CD14-positive monocyte (primary cell): Measurements from ENCODE around the gene SRCIN1. TPM values are rescaled to one million over a fixed set of nuclear protein-coding genes. Genes with fewer than 3 reads are reported as not detected.

Experiments
- DNase-seq, 3 donors: peaks; one replicate each; pipeline ENCODE4 v3.0.0-alpha.2; 2011 to 2022
- H2AFZ ChIP-seq: 2 replicates; pipeline ENCODE4 v1.6.0; 2012; ENCODE audit warnings: mild to moderate bottlenecking, low read depth, low read length, inconsistent platforms; ENCODE audit not compliant: insufficient read depth, poor library complexity, severe bottlenecking
- H3K27ac ChIP-seq, 2 donors: 1 replicate in 1 of 2; 2 replicates in 1 of 2; pipeline ENCODE4 v1.5.1; 2012 to 2013; ENCODE audit warnings: low read length in 2 of 2, control low read depth in 1 of 2, inconsistent platforms in 1 of 2, low read depth in 1 of 2, mild to moderate bottlenecking in 1 of 2
- H3K27me3 ChIP-seq, 2 donors: one replicate each; pipeline versions ENCODE4 v1.6.0 to v1.6.1; 2011 to 2013; ENCODE audit warnings: low read length in 2 of 2; ENCODE audit not compliant: control insufficient read depth in 2 of 2, insufficient read depth in 2 of 2
- H3K36me3 ChIP-seq, 2 donors: replicated peaks in 1 of 2; 1 replicate in 1 of 2; 2 replicates in 1 of 2; pipeline versions ENCODE4 v1.5.1 to v1.6.1; 2012 to 2013; ENCODE audit warnings: low read length in 2 of 2, control low read depth in 1 of 2, inconsistent platforms in 1 of 2, mild to moderate bottlenecking in 1 of 2; ENCODE audit not compliant: insufficient read depth in 2 of 2, control insufficient read depth in 1 of 2
- H3K4me1 ChIP-seq, 2 donors: 1 replicate in 1 of 2; 2 replicates in 1 of 2; pipeline versions ENCODE4 v1.5.1 to v1.6.1; 2012 to 2013; ENCODE audit warnings: low read length in 2 of 2, control low read depth in 1 of 2, inconsistent platforms in 1 of 2, mild to moderate bottlenecking in 1 of 2, moderate library complexity in 1 of 2; ENCODE audit not compliant: insufficient read depth in 2 of 2, control insufficient read depth in 1 of 2
- H3K4me2 ChIP-seq: replicated peaks from 2 replicates; pipeline ENCODE3; 2012; ENCODE audit warnings: low read length, moderate library complexity, mild to moderate bottlenecking; ENCODE audit not compliant: poor library complexity, severe bottlenecking; ENCODE audit errors: extremely low read depth
- H3K4me3 ChIP-seq, 3 experiments: fragments of 200-600 bp in 1 of 3; sonication (generic) in 1 of 3; replicated peaks in 1 of 3; 1 replicate in 2 of 3; 2 replicates in 1 of 3; pipeline ENCODE4 v1.5.1; 2011 to 2013; ENCODE audit warnings: low read length in 3 of 3, mild to moderate bottlenecking in 3 of 3, control low read depth in 2 of 3, low read depth in 2 of 3, inconsistent platforms in 1 of 3, moderate library complexity in 1 of 3
- H3K79me2 ChIP-seq: 2 replicates; pipeline ENCODE4 v1.6.0; 2012; ENCODE audit warnings: mild to moderate bottlenecking, control low read depth, inconsistent platforms, low read length, moderate library complexity; ENCODE audit not compliant: insufficient read depth
- H3K9ac ChIP-seq: 2 replicates; pipeline ENCODE4 v1.6.0; 2017; ENCODE audit warnings: low read length, mild to moderate bottlenecking; ENCODE audit not compliant: insufficient read depth, poor library complexity, severe bottlenecking
- H3K9me3 ChIP-seq, 2 donors: replicated peaks in 1 of 2; 1 replicate in 1 of 2; 2 replicates in 1 of 2; pipeline versions ENCODE4 v1.5.1 to v1.6.1; 2012 to 2013; ENCODE audit warnings: low read length in 2 of 2, control low read depth in 1 of 2; ENCODE audit not compliant: control insufficient read depth in 1 of 2, insufficient read depth in 1 of 2
- H4K20me1 ChIP-seq: 2 replicates; pipeline ENCODE4 v1.6.0; 2012; ENCODE audit warnings: mild to moderate bottlenecking, low read length, control low read depth, moderate library complexity; ENCODE audit not compliant: insufficient read depth
- H3K27ac Mint-ChIP-seq, 7 donors: one replicate each; pipeline ENCODE4 v1.8.0; 2020; ENCODE audit warnings: mild to moderate bottlenecking in 7 of 7, mixed read lengths in 7 of 7, moderate library complexity in 6 of 7, inconsistent platforms in 2 of 7
- H3K27me3 Mint-ChIP-seq, 3 donors: one replicate each; pipeline ENCODE4 v1.8.0; 2021 to 2022; ENCODE audit warnings: low read depth in 3 of 3, mild to moderate bottlenecking in 3 of 3, mixed read lengths in 3 of 3, moderate library complexity in 3 of 3, inconsistent platforms in 1 of 3
- H3K36me3 Mint-ChIP-seq, 2 donors: one replicate each; pipeline ENCODE4 v1.8.0; 2020; ENCODE audit warnings: mixed read lengths in 2 of 2, inconsistent platforms in 1 of 2, mild to moderate bottlenecking in 1 of 2
- H3K4me1 Mint-ChIP-seq: one replicate; pipeline ENCODE4 v1.8.0; 2020; ENCODE audit warnings: mild to moderate bottlenecking, mixed read lengths
- H3K4me3 Mint-ChIP-seq, 2 donors: one replicate each; pipeline ENCODE4 v1.8.0; 2020; ENCODE audit warnings: mild to moderate bottlenecking in 2 of 2, mixed read lengths in 2 of 2, moderate library complexity in 1 of 2
- H3K9me3 Mint-ChIP-seq, 7 donors: one replicate each; pipeline ENCODE4 v1.8.0; 2020 to 2022; ENCODE audit warnings: mixed read lengths in 7 of 7, mild to moderate bottlenecking in 6 of 7, moderate library complexity in 6 of 7, inconsistent platforms in 2 of 7
- CTCF ChIP-seq: fragments of 200-600 bp; IDR thresholded peaks from one replicate; pipeline ENCODE4 v1.8.0; 2022; ENCODE audit warnings: antibody characterized with exemption, mild to moderate bottlenecking
- WGBS: methylation state at CpG from one replicate; pipeline ENCODE4 v1.1.5; 2013; ENCODE audit warnings: missing lambda C conversion rate; ENCODE audit not compliant: insufficient coverage; 5-methylcytosine and 5-hydroxymethylcytosine counted together
- intact Hi-C, 2 donors: fragments of 100-400 bp; cut with micrococcal nuclease; formaldehyde crosslinking; loops; one replicate each; pipeline versions ENCODE4 v1.15.0 to v1.15.1; 2023
- polyA plus RNA-seq, 3 donors: library from polyadenylated mRNA; depleted of rRNA in 1 of 3; unstranded in 2 of 3; stranded (reverse) in 1 of 3; fragments of 300-500 nt in 2 of 3; fragments of >200 nt in 1 of 3; fragmentation: Illumina TruSeq in 2 of 3; gene quantifications; 1 replicate in 2 of 3; 2 replicates in 1 of 3; pipeline ENCODE4 v1.2.3, GENCODE V29; 2012 to 2021

The SRCIN1 gene
- polyA plus RNA-seq, 3 donors = 0.01 TPM; not detected in 2

DNA sequence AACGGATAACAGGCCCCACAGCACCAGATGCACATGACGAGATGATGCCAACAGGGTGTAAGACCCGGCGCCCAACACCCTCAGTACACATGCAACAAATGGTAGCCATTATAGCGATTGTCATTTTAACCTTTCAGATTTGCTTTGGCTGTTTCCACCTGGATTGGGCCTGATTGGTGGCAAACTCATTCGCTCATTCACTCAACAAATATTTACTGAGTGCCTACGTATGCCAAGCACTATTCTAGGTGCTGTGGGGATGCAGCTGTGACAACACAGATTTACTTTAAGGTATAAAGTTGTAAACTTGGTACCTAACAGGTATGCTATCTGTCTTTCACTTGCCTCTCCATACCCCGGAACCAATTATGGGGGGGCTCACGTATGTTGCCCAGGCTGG lies 66.8 kb downstream of the SRCIN1 start:
- TF ChIP-seq CTCF = no peak

DNA sequence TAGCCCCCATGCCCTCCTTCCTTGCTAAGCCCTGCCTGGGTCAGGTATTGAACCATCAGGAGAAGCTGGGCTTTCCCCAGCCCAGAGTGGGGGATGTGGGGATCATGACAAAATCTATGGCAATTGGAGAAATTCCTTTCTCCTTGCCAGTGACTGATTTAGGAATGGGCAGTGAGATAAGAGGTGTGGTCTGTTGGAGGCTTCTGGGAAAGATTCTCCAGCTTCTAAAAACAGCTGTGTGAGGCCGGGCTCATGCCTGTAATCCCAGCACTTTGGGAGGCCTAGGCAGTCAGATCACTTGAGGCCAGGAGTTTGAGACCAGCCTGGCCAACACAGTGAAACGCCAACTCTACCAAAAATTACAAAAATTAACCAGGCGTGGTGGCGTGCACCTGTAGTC lies 69.1 kb downstream of the SRCIN1 start:
- Histone ChIP-seq H3K9me3 (no peaks in the 10 kb centered on the region), H2AFZ (no peak overlapping the region), H3K9ac (no peak overlapping the region), H3K4me2 (no peak overlapping the region), H3K27me3 (no peaks in the 10 kb centered on the region), H3K4me1 (no peaks in the 10 kb centered on the region), H3K27ac (no peak overlapping the region), H4K20me1 (no peaks in the 10 kb centered on the region), H3K36me3 (no peaks in the 10 kb centered on the region), H3K79me2 (no peaks in the 10 kb centered on the region), H3K4me3 (no peak overlapping the region)
- H3K27me3 Mint-ChIP-seq = peaks cover 6 to 21% (median 19%) of the 10 kb centered on the region in 3 donors
- WGBS = no CpG with 5 or more reads among the region's 4 CpGs
- TF ChIP-seq CTCF = no peak
- H3K9me3 Mint-ChIP-seq = peaks cover 0 to 2% (median 0%) of the 10 kb centered on the region in 7 donors
- H3K4me1 Mint-ChIP-seq = no peaks in the 10 kb centered on the region
- intact Hi-C loops = no loop called here
- H3K4me3 Mint-ChIP-seq = no peak overlapping the region
- DNase-seq = no peak
- no peaks in the 10 kb centered on the region for H3K36me3 Mint-ChIP-seq
- no peak overlapping the region for H3K27ac Mint-ChIP-seq

More for the DNA sequence above, 66.8 kb downstream of the SRCIN1 start:
- 93% methylated on average over 7 of the region's 9 CpGs for WGBS
- no peaks in the 10 kb centered on the region for H3K4me1 Mint-ChIP-seq
- H3K4me3 Mint-ChIP-seq = no peak overlapping the region
- Histone ChIP-seq H3K27me3 (no peaks in the 10 kb centered on the region), H3K4me3 (no peak overlapping the region), H3K9me3 (no peaks in the 10 kb centered on the region), H4K20me1 (no peaks in the 10 kb centered on the region), H3K9ac (no peak overlapping the region), H3K79me2 (no peaks in the 10 kb centered on the region), H3K36me3 (no peaks in the 10 kb centered on the region), H3K27ac (no peak overlapping the region), H3K4me1 (no peaks in the 10 kb centered on the region), H2AFZ (no peak overlapping the region), H3K4me2 (no peak overlapping the region)
- no peak overlapping the region for H3K27ac Mint-ChIP-seq
- H3K9me3 Mint-ChIP-seq = peaks cover 0 to 2% (median 0%) of the 10 kb centered on the region in 7 donors
- H3K36me3 Mint-ChIP-seq = no peaks in the 10 kb centered on the region
- no peak for DNase-seq
- intact Hi-C loops = no loop called here
- peaks cover 8 to 26% (median 20%) of the 10 kb centered on the region in 3 donors for H3K27me3 Mint-ChIP-seq
